HEK293 (cell line): ENCODE results near the gene SLC25A44.
"Not testable (repeated sequence)": the region's sequence is repeated elsewhere in the genome, so short reads cannot be mapped to it uniquely, and the experiment has no call there.

ENCODE experiments used
- TCF7L2 ChIP-seq: IDR thresholded peaks from 2 replicates; pipeline ENCODE4 v1.6.1; 2011; ENCODE audit warnings: low read depth, mild to moderate bottlenecking, inconsistent platforms, low read length, moderate library complexity, borderline replicate concordance
- ZNF121 ChIP-seq: fragments of 450-650 bp; formaldehyde crosslinking; IDR thresholded peaks from 2 replicates; pipeline ENCODE4 v1.5.1; 2016; ENCODE audit warnings: missing biosample characterization, missing genetic modification characterization
- ZNF280C ChIP-seq: fragments of 450-650 bp; formaldehyde crosslinking; IDR thresholded peaks from 2 replicates; pipeline ENCODE4 v1.5.1; 2016; ENCODE audit warnings: missing biosample characterization, missing genetic modification characterization
- ZNF768 ChIP-seq: fragments of 450-650 bp; formaldehyde crosslinking; IDR thresholded peaks from 2 replicates; pipeline ENCODE4 v1.5.1; 2018; ENCODE audit warnings: missing biosample characterization, mild to moderate bottlenecking, missing genetic modification characterization
- TF ChIP-seq, protein P1 (sequence below): fragments of 450-650 bp; formaldehyde crosslinking; IDR thresholded peaks from 2 replicates; pipeline ENCODE4 v1.5.1; 2016; ENCODE audit warnings: missing biosample characterization, missing genetic modification characterization

GRCh38 chr1:156181391-156181924, 12.4 kb upstream of the SLC25A44 start:
- TF ChIP-seq, protein P1, sequence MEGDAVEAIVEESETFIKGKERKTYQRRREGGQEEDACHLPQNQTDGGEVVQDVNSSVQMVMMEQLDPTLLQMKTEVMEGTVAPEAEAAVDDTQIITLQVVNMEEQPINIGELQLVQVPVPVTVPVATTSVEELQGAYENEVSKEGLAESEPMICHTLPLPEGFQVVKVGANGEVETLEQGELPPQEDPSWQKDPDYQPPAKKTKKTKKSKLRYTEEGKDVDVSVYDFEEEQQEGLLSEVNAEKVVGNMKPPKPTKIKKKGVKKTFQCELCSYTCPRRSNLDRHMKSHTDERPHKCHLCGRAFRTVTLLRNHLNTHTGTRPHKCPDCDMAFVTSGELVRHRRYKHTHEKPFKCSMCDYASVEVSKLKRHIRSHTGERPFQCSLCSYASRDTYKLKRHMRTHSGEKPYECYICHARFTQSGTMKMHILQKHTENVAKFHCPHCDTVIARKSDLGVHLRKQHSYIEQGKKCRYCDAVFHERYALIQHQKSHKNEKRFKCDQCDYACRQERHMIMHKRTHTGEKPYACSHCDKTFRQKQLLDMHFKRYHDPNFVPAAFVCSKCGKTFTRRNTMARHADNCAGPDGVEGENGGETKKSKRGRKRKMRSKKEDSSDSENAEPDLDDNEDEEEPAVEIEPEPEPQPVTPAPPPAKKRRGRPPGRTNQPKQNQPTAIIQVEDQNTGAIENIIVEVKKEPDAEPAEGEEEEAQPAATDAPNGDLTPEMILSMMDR (tag by site-specific recombination) = not testable (repeated sequence)
- TF ChIP-seq ZNF280C (tag by site-specific recombination); ZNF121 (tag by site-specific recombination); ZNF768 (tag by site-specific recombination); TCF7L2: not testable (repeated sequence)
